IMR-90 (cell line): Measurements from ENCODE around the gene PLEKHH2.

Experiments
- BHLHE40 ChIP-seq: fragments of 150-350 bp; IDR thresholded peaks from 2 replicates; pipeline ENCODE4 v1.6.1; 2016; ENCODE audit warnings: mild to moderate bottlenecking, low read depth, low read length
- CEBPB ChIP-seq: IDR thresholded peaks from 2 replicates; pipeline ENCODE4 v1.6.1; 2012; ENCODE audit warnings: low read depth, low read length, improper control_type of control experiment
- CHD1 ChIP-seq: IDR thresholded peaks from 2 replicates; pipeline ENCODE4 v1.6.1; 2012; ENCODE audit warnings: low read depth, low read length, improper control_type of control experiment
- CTCF ChIP-seq: conservative IDR thresholded peaks from 2 replicates; pipeline ENCODE4 v1.5.1; 2012; ENCODE audit warnings: mild to moderate bottlenecking, low read depth, low read length, improper control_type of control experiment
- ELK1 ChIP-seq: fragments of 150-350 bp; IDR thresholded peaks from 2 replicates; pipeline ENCODE4 v1.6.1; 2016; ENCODE audit warnings: low read depth, mild to moderate bottlenecking, low read length, moderate library complexity, borderline replicate concordance
- FOS ChIP-seq: fragments of 150-350 bp; IDR thresholded peaks from 2 replicates; pipeline ENCODE4 v1.6.1; 2016; ENCODE audit warnings: low read depth, low read length
- MAZ ChIP-seq: IDR thresholded peaks from 2 replicates; pipeline ENCODE4 v1.6.1; 2012; ENCODE audit warnings: low read depth, mild to moderate bottlenecking, low read length, improper control_type of control experiment, moderate library complexity, borderline replicate concordance
- MXI1 ChIP-seq: IDR thresholded peaks from 2 replicates; pipeline ENCODE4 v1.6.1; 2012; ENCODE audit warnings: low read depth, mild to moderate bottlenecking, low read length, moderate library complexity, borderline replicate concordance
- NFE2L2 ChIP-seq: fragments of 150-350 bp; IDR thresholded peaks from 2 replicates; pipeline ENCODE4 v1.6.1; 2016; ENCODE audit warnings: low read depth, mild to moderate bottlenecking, low read length
- POLR2A ChIP-seq: IDR thresholded peaks from 2 replicates; pipeline ENCODE4 v1.6.1; 2012; ENCODE audit warnings: mild to moderate bottlenecking, low read depth, low read length
- RAD21 ChIP-seq: IDR thresholded peaks from 2 replicates; pipeline ENCODE4 v1.6.1; 2012; ENCODE audit warnings: low read length, improper control_type of control experiment
- RFX5 ChIP-seq: IDR thresholded peaks from 2 replicates; pipeline ENCODE4 v1.8.0; 2012; ENCODE audit warnings: low read depth, mild to moderate bottlenecking, low read length, moderate library complexity
- SMC3 ChIP-seq: fragments of 150-350 bp; IDR thresholded peaks from 2 replicates; pipeline ENCODE4 v1.6.1; 2016; ENCODE audit warnings: low read depth, mild to moderate bottlenecking, antibody characterized with exemption, low read length, moderate library complexity
- USF2 ChIP-seq: fragments of 150-350 bp; IDR thresholded peaks from 2 replicates; pipeline ENCODE4 v1.6.1; 2017; ENCODE audit warnings: mild to moderate bottlenecking, antibody characterized with exemption, low read length, low read depth

- no peak for TF ChIP-seq CTCF
- no peak for TF ChIP-seq ELK1
- no peak for TF ChIP-seq CEBPB
- TF ChIP-seq BHLHE40 = peak; percentile 90
- no peak for TF ChIP-seq POLR2A
- TF ChIP-seq RFX5 = no peak
- TF ChIP-seq USF2 = peak; percentile 47; the same call in 1 of the 2 replicates
- TF ChIP-seq MXI1 = 0 out of 2 replicates have a peak, but pooled peaks have one; percentile 54
- TF ChIP-seq CHD1 = no peak
- TF ChIP-seq SMC3 = no peak
- no peak for TF ChIP-seq NFE2L2
- TF ChIP-seq RAD21 = no peak
- no peak; the same call in 1 of the 2 replicates for TF ChIP-seq FOS
- TF ChIP-seq MAZ = peak; percentile 22; the same call in 1 of the 2 replicates
Observed at GRCh38 chr2:43737097-43737854, 100.2 kb downstream of the PLEKHH2 start.
